Smooth muscle cell (in vitro differentiated cells): ENCODE results near the gene VEGFA. TPM values are rescaled to one million over a fixed set of nuclear protein-coding genes. Genes with fewer than 3 reads are reported as not detected.

Experiments used
- DNase-seq: peaks from one replicate; lab custom pipeline; 2025; ENCODE audit not compliant: unreplicated experiment; lab: John Stamatoyannopoulos, UW
- H2AFZ ChIP-seq: fragments of 200-600 bp; sonication (generic); 2 replicates; pipeline ENCODE4 v1.6.0; 2016; ENCODE audit warnings: antibody characterized with exemption, low read depth, mild to moderate bottlenecking
- H3F3A ChIP-seq: fragments of 200-600 bp; sonication (generic); 2 replicates; pipeline ENCODE4 v1.6.0; 2017; ENCODE audit warnings: antibody characterized with exemption, low read depth
- H3K27ac ChIP-seq: fragments of 200-600 bp; sonication (generic); 2 replicates; pipeline ENCODE4 v1.5.1; 2016; ENCODE audit warnings: low read depth, mild to moderate bottlenecking
- H3K27me3 ChIP-seq: fragments of 200-600 bp; sonication (generic); 2 replicates; pipeline ENCODE4 v1.6.1; 2016; ENCODE audit warnings: low read depth, mild to moderate bottlenecking
- H3K36me3 ChIP-seq: fragments of 200-600 bp; sonication (generic); 2 replicates; pipeline ENCODE4 v1.5.1; 2016; ENCODE audit warnings: low read depth
- H3K4me1 ChIP-seq: fragments of 200-600 bp; sonication (generic); 2 replicates; pipeline ENCODE4 v1.5.1; 2016; ENCODE audit warnings: low read depth
- H3K4me2 ChIP-seq: fragments of 200-600 bp; sonication (generic); 2 replicates; pipeline ENCODE4 v1.6.0; 2016; ENCODE audit warnings: mild to moderate bottlenecking
- H3K4me3 ChIP-seq: fragments of 200-600 bp; sonication (generic); 2 replicates; pipeline ENCODE4 v1.5.1; 2016; ENCODE audit warnings: mild to moderate bottlenecking
- H3K79me2 ChIP-seq: fragments of 200-600 bp; sonication (generic); 2 replicates; pipeline ENCODE4 v1.6.0; 2016; ENCODE audit warnings: low read depth, mild to moderate bottlenecking
- H3K9ac ChIP-seq: fragments of 200-600 bp; sonication (generic); 2 replicates; pipeline ENCODE4 v1.6.0; 2016; ENCODE audit warnings: low read depth
- H3K9me3 ChIP-seq: fragments of 200-600 bp; sonication (generic); replicated peaks from 2 replicates; pipeline ENCODE4 v1.5.1; 2016; ENCODE audit warnings: low read depth
- H4K20me1 ChIP-seq: fragments of 200-600 bp; sonication (generic); 2 replicates; pipeline ENCODE4 v1.6.0; 2016; ENCODE audit warnings: low read depth
- CTCF ChIP-seq: fragments of 200-600 bp; sonication (generic); IDR thresholded peaks from 2 replicates; pipeline ENCODE4 v1.5.1; 2017; ENCODE audit warnings: borderline replicate concordance, mild to moderate bottlenecking, antibody characterized with exemption; ENCODE audit not compliant: insufficient read depth, poor library complexity, severe bottlenecking
- WGBS: methylation state at CpG from one replicate; pipeline ENCODE4 v1.1.7; 2016; ENCODE audit warnings: low lambda C conversion rate; 5-methylcytosine and 5-hydroxymethylcytosine counted together
- polyA plus RNA-seq: library from polyadenylated mRNA; unstranded; fragments of >200 nt; fragmentation: Nextera tagmentation; extraction: Ambion mirVana; gene quantifications from 2 replicates; pipeline ENCODE4 v1.2.1, GENCODE V29; 2016
- total RNA-seq: library from RNA; depleted of rRNA; stranded (reverse); fragments of >200 nt; gene quantifications from 2 replicates; pipeline ENCODE4 v1.2.3, GENCODE V29; 2014

Gene VEGFA
- total and polyA plus RNA-seq, 2 experiments from 2014 or later, result 116 to 136 TPM

DNA sequence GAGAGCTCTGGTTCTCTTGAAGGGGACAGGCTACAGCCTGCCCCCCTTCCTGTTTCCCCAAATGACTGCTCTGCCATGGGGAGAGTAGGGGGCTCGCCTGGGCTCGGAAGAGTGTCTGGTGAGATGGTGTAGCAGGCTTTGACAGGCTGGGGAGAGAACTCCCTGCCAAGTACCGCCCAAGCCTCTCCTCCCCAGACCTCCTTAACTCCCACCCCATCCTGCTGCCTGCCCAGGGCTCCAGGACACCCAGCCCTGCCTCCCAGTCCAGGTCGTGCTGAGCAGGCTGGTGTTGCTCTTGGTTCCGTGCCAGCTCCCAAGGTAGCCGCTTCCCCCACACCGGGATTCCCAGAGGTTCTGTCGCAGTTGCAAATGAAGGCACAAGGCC lies 9.8 kb downstream of the VEGFA start:
- DNase-seq, result no peak
- Histone ChIP-seq H3K36me3 (peaks cover 10% of the 10 kb centered on the region), H3K9ac (no peak overlapping the region), H3K4me2 (no peak overlapping the region), H4K20me1 (peaks cover 100% of the 10 kb centered on the region), H3K4me1 (peaks cover 8% of the 10 kb centered on the region), H3K9me3 (no peaks in the 10 kb centered on the region), H2AFZ (no peak overlapping the region), H3K79me2 (peaks cover 54% of the 10 kb centered on the region), H3F3A (peaks cover 25% of the 10 kb centered on the region), H3K27ac (no peak overlapping the region), H3K4me3 (no peak overlapping the region), H3K27me3 (no peaks in the 10 kb centered on the region)
- TF ChIP-seq CTCF, result no peak
- 93% methylated on average over 7 of the region's 8 CpGs for WGBS

GRCh38 chr6:43780293-43780692 lies 10.3 kb downstream of the VEGFA start:
- Histone ChIP-seq H3K36me3 (peaks cover 10% of the 10 kb centered on the region), H3K9ac (no peak overlapping the region), H3K27ac (no peak overlapping the region), H4K20me1 (peaks cover 100% of the 10 kb centered on the region), H3K4me2 (no peak overlapping the region), H3K79me2 (peaks cover 50% of the 10 kb centered on the region), H3K9me3 (no peaks in the 10 kb centered on the region), H3F3A (peaks cover 25% of the 10 kb centered on the region), H3K4me3 (no peak overlapping the region), H2AFZ (no peak overlapping the region), H3K4me1 (peaks cover 4% of the 10 kb centered on the region), H3K27me3 (no peaks in the 10 kb centered on the region)
- WGBS, result 99% methylated on average over 13 of the region's 13 CpGs
- no peak for TF ChIP-seq CTCF
- no peak for DNase-seq

- WGBS, result 91% methylated on average over 24 of the region's 24 CpGs
- no peak overlapping the region for H2AFZ ChIP-seq
- no peaks in the 10 kb centered on the region for H3K4me1 ChIP-seq
- H3K9ac ChIP-seq, result no peak overlapping the region
- DNase-seq, result no peak
- H3K27me3 ChIP-seq, result no peaks in the 10 kb centered on the region
- peaks cover 40% of the 10 kb centered on the region for H3K79me2 ChIP-seq
- no peak overlapping the region for H3K4me3 ChIP-seq
- H3K36me3 ChIP-seq, result peaks cover 10% of the 10 kb centered on the region
- peaks cover 34% of the 10 kb centered on the region for H3F3A ChIP-seq
- H3K27ac ChIP-seq, result no peak overlapping the region
- H3K4me2 ChIP-seq, result no peak overlapping the region
- no peaks in the 10 kb centered on the region for H3K9me3 ChIP-seq
- TF ChIP-seq CTCF, result no peak
- H4K20me1 ChIP-seq, result peaks cover 99% of the 10 kb centered on the region
These were observed 11.2 kb downstream of the VEGFA start for GRCh38 chr6:43780941-43781928.
